ENCODE measurements around the gene NKD2. TPM values are rescaled to one million over a fixed set of nuclear protein-coding genes. Genes with fewer than 3 reads are reported as not detected.

Gene NKD2
- total RNA-seq, 1 donor from 2014 or later, result 3.7 TPM

DNA sequence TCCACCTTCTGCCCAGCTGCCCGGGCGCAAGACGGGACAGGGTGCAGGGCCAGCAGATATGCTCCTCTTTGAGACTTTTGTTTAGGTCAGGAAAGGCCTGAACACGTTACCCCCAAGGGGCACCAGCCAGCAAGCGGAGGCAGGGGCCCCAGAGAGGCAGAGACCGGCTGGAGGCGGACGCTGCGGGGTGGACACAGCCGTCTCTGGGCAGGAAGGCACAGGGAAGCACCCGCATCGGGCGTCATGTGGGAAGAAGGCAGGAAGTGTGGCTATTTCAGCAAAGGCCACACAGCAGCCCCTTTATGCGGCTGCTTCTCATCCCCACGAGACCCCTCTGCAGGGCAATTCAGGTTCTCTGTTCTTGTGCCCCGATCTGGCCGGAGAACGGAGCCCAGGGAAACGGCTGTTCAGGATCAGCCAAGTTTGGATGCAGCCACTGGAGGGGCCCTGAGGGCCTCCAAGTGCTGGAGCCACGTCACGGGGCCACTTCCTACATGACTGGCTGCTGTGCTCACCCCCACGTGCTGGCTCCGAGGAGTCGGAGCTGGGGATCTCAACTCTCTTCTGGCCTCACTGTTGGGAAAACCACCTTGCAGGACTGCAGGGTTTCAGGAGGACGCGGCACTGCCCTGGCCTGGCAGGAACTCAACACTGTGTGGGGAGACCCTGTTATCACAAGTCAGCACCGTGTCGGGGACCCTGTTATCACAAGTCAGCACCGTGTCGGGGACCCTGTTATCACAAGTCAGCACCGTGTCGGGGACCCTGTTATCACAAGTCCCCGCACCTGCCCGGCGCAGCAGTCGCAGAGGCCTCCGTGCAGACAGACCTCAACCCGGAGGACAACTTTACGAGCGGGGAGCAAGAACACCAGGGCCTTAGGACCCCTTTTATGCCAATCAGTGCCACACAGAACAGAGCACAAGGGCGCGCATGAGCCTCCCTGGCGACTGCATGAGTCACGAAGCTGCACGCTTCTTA, 58.8 kb downstream of the NKD2 start:
- no peak for DNase-seq
- H3K27ac ChIP-seq (replicated peaks), result peak overlapping the region; percentile 48
- intact Hi-C loops (cut with micrococcal nuclease), result no loop called here
- peaks cover 24% of the 10 kb centered on the region for H3K4me1 ChIP-seq
- no peaks in the 10 kb centered on the region for H3K27me3 ChIP-seq (ENCODE audit: low read depth)
- TF ChIP-seq, protein P1, sequence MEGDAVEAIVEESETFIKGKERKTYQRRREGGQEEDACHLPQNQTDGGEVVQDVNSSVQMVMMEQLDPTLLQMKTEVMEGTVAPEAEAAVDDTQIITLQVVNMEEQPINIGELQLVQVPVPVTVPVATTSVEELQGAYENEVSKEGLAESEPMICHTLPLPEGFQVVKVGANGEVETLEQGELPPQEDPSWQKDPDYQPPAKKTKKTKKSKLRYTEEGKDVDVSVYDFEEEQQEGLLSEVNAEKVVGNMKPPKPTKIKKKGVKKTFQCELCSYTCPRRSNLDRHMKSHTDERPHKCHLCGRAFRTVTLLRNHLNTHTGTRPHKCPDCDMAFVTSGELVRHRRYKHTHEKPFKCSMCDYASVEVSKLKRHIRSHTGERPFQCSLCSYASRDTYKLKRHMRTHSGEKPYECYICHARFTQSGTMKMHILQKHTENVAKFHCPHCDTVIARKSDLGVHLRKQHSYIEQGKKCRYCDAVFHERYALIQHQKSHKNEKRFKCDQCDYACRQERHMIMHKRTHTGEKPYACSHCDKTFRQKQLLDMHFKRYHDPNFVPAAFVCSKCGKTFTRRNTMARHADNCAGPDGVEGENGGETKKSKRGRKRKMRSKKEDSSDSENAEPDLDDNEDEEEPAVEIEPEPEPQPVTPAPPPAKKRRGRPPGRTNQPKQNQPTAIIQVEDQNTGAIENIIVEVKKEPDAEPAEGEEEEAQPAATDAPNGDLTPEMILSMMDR (IDR thresholded peaks at IDR 0.05; ENCODE audit: borderline replicate concordance), result no peak
- no peak overlapping the region for H3K4me3 ChIP-seq
- no peaks in the 10 kb centered on the region for H3K9me3 ChIP-seq (replicated peaks)
- H3K36me3 ChIP-seq, result peaks cover 63% of the 10 kb centered on the region

DNA sequence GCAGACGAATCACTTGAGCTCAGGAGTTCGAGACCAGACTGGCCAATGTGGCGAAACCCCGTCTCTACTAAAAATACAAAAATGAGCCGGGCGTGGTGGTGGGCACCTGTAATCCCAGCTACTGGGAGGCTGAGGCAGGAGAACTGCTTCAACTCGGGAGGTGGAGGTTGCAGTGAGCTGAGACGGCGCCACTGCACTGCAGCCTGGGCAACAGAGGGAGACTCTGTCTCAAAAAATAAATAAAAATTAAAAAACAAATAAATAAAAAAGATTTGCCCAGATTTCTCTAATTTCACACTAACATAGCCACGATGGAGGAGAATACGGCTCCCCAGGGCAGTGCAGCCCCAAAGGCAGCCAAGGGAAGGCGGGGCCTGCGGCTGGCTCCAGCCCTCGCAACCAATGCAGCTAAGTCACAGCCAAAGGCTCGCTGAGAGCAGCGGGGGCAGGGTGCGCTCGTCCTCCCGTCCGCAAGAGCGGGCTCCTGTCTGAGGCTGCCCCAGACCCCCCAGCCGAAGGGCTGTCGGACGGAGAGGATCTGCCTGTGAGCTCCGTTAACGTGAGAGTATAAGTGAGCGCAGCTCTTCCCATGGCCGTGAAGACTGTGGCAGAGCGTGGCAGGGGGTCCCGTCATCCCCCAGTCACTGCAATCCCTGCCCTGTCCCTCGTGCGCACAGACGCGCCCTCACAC, 59.7 kb downstream of the NKD2 start:
- Histone ChIP-seq H3K27me3 (ENCODE audit: low read depth) (no peaks in the 10 kb centered on the region), H3K36me3 (peaks cover 57% of the 10 kb centered on the region), H3K4me3 (no peak overlapping the region), H3K4me1 (peaks cover 24% of the 10 kb centered on the region), H3K9me3 (replicated peaks) (no peaks in the 10 kb centered on the region), H3K27ac (replicated peaks) (peak overlapping the region; percentile 57)
- peak; percentile 71 for DNase-seq
- intact Hi-C loops (cut with micrococcal nuclease), result no loop called here
- TF ChIP-seq, protein P1 (IDR thresholded peaks at IDR 0.05; ENCODE audit: borderline replicate concordance), result no peak

DNA sequence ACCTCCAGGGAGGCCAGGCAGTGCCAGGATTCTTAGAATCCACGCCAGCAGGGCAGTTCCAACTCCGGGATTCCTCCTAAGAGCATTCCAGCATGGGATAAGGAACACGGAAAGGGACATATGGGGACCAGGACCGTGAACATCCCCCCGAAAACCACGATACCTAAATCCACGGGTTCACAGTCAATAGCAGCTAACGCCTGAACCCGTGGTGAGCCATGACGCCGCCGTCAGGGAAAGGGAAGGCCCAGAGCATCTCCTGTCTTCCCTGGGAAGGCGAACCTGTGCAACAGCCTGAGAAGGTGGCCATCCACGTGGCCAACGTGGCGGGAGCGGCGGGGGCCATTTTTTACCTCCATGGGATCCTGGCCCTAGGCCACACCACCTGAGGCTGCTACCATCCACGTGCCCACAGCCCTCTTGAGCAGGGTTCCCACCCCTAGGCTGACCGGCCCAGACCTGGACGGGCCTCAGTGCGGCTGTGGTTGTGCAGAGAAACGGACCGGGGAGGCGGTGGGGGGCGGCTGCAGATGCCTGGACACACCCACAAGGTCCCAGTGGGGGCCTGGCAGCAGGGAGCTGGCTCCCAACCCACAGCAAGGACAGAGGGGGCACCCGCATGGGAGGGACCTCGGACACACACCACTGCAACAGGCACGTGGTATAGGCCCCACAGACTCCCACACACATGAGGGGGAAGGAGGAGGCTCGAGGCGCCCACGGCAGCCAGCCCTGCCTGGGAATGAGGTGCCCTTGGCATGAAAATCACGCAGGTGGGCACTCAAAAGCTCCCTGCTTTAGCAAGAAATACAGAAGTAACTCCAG, 60.5 kb downstream of the NKD2 start:
- Histone ChIP-seq H3K9me3 (replicated peaks) (no peaks in the 10 kb centered on the region), H3K27me3 (ENCODE audit: low read depth) (no peaks in the 10 kb centered on the region), H3K27ac (replicated peaks) (peak overlapping the region; percentile 57), H3K4me3 (no peak overlapping the region), H3K4me1 (peaks cover 24% of the 10 kb centered on the region), H3K36me3 (peaks cover 59% of the 10 kb centered on the region)
- DNase-seq, result no peak
- intact Hi-C loops (cut with micrococcal nuclease), result no loop called here
- TF ChIP-seq, protein P1 (IDR thresholded peaks at IDR 0.05; ENCODE audit: borderline replicate concordance), result no peak

DNA sequence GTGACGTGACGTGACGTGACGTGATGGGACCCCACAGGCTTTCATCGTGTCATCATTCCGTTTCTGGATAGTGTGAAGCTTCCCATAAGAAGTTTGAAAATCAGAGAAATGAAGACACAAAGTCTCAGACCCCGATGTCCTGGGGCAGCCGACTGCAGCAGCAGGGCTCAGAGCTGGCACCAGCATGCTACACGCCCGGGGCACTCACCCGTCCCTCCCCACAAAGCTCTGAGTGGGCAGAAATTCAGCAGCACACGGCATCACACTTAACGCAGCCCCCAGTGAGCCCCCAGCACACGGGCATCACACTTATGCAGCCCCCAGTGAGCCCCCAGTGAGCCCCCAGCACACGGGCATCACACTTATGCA, 61.1 kb downstream of the NKD2 start:
- H3K4me1 ChIP-seq, result peaks cover 24% of the 10 kb centered on the region
- no peaks in the 10 kb centered on the region for H3K27me3 ChIP-seq (ENCODE audit: low read depth)
- TF ChIP-seq, protein P1 (IDR thresholded peaks at IDR 0.05; ENCODE audit: borderline replicate concordance), result no peak
- H3K27ac ChIP-seq (replicated peaks), result no peak overlapping the region
- intact Hi-C loops (cut with micrococcal nuclease), result no loop called here
- H3K9me3 ChIP-seq (replicated peaks), result no peaks in the 10 kb centered on the region
- no peak for DNase-seq
- peaks cover 61% of the 10 kb centered on the region for H3K36me3 ChIP-seq
- H3K4me3 ChIP-seq, result no peak overlapping the region

Measured in left ventricle myocardium inferior (tissue), 1 donor.